HG02981 (cell line): ENCODE results near the gene NRG4.
"Not testable (repeated sequence)": the region's sequence is repeated elsewhere in the genome, so short reads cannot be mapped to it uniquely, and the experiment has no call there.

Experiments used
- ATAC-seq: cut with Tn5 transposase; IDR thresholded peaks from one replicate; pipeline ENCODE4 v1.9.1; 2021; ENCODE audit warnings: mild to moderate bottlenecking, moderate library complexity; ENCODE audit not compliant: unreplicated experiment

NRG4 gene

GRCh38 chr15:76011627-76012551 lies at the start of gene NRG4:
Gene NRG4, minus strand, starts transcription at chr15:76012424. Its CDS starts 1,194 bp downstream, at chr15:76011230.
- no peak for ATAC-seq

GRCh38 chr15:76061700-76062099 lies 49.5 kb upstream of the NRG4 start:
- ATAC-seq = no peak

- ATAC-seq = no peak
Measured at GRCh38 chr15:76060118-76060989, 48.1 kb upstream of the NRG4 start.

GRCh38 chr15:76059320-76060117 lies 47.3 kb upstream of the NRG4 start, which contains the start of gene TMEM266:
Gene TMEM266, plus strand, starts transcription at chr15:76059985. Its CDS starts 74,279 bp downstream, at chr15:76134264.
- ATAC-seq = no peak

GRCh38 chr15:76058714-76059319 lies 46.6 kb upstream of the NRG4 start:
- no peak for ATAC-seq

GRCh38 chr15:76057332-76058000 lies 45.2 kb upstream of the NRG4 start:
- peak; percentile 5 for ATAC-seq

GRCh38 chr15:76056931-76057330 lies 44.7 kb upstream of the NRG4 start:
- ATAC-seq = peak; percentile 49

- ATAC-seq = not testable (repeated sequence)
Measured at GRCh38 chr15:76054201-76054600, 42.0 kb upstream of the NRG4 start.

GRCh38 chr15:76038512-76038911 lies 26.3 kb upstream of the NRG4 start:
- no peak for ATAC-seq

- no peak for ATAC-seq
Measured at GRCh38 chr15:76035593-76035992, 23.4 kb upstream of the NRG4 start.

- ATAC-seq = no peak
Measured at GRCh38 chr15:76034111-76034510, 21.9 kb upstream of the NRG4 start.

GRCh38 chr15:76033438-76033837 lies 21.2 kb upstream of the NRG4 start:
- ATAC-seq = no peak

- no peak for ATAC-seq
Measured at GRCh38 chr15:76032046-76032445, 19.8 kb upstream of the NRG4 start.

GRCh38 chr15:76024021-76024768 lies 12.0 kb upstream of the NRG4 start:
- ATAC-seq = no peak

- not testable (repeated sequence) for ATAC-seq
Measured at GRCh38 chr15:76013470-76013869, 1.2 kb upstream of the NRG4 start.

- no peak for ATAC-seq
Measured at GRCh38 chr15:76010613-76011012, 1.6 kb downstream of the NRG4 start.

GRCh38 chr15:76006136-76006778 lies 6.0 kb downstream of the NRG4 start:
- no peak for ATAC-seq

- ATAC-seq = no peak
Measured at GRCh38 chr15:76003364-76003763, 8.9 kb downstream of the NRG4 start.

- no peak for ATAC-seq
Measured at GRCh38 chr15:75995611-75996010, 16.6 kb downstream of the NRG4 start.
